HepG2 (cell line): Measurements from ENCODE around the gene TGFBR1.

Source experiments
- GABPB1 ChIP-seq: IDR thresholded peaks from 2 replicates; pipeline ENCODE4 v1.6.1; 2016; ENCODE audit warnings: mild to moderate bottlenecking, missing genetic modification reagents, moderate library complexity, missing compliant biosample characterization
- POLR2A ChIP-seq, 2 experiments: IDR thresholded peaks; 2 replicates each; pipeline ENCODE4 v1.6.1; 2011; ENCODE audit warnings: low read depth in 2 of 2, low read length in 2 of 2, mild to moderate bottlenecking in 1 of 2, moderate library complexity in 1 of 2; ENCODE audit not compliant: insufficient read depth in 1 of 2
- SATB2 ChIP-seq: sonication (generic); formaldehyde crosslinking; IDR thresholded peaks from 2 replicates; pipeline ENCODE4 v1.5.0; 2020; ENCODE audit warnings: missing genetic modification reagents
- SP1 ChIP-seq, 2 experiments: fragments of 450-650 bp in 1 of 2; sonication (generic) in 1 of 2; formaldehyde crosslinking in 1 of 2; IDR thresholded peaks; 2 replicates each; pipeline versions ENCODE4 v1.4.0 to v1.6.1; 2016 to 2020; ENCODE audit warnings: missing genetic modification reagents in 1 of 2
- TCF12 ChIP-seq, 2 experiments: fragments of 450-650 bp in 1 of 2; sonication (generic) in 1 of 2; formaldehyde crosslinking in 1 of 2; IDR thresholded peaks; 2 replicates each; pipeline versions ENCODE4 v1.6.1 to v1.8.0; 2017 to 2022; ENCODE audit warnings: antibody characterized with exemption in 1 of 2, mild to moderate bottlenecking in 1 of 2, missing genetic modification reagents in 1 of 2, moderate library complexity in 1 of 2
- ZNF530 ChIP-seq: sonication (generic); formaldehyde crosslinking; IDR thresholded peaks from 2 replicates; pipeline ENCODE4 v1.5.0; 2020; ENCODE audit warnings: low read depth, mild to moderate bottlenecking, missing genetic modification reagents
- ZNF614 ChIP-seq: IDR thresholded peaks from 2 replicates; pipeline ENCODE4 v1.6.1; 2018; ENCODE audit warnings: missing biosample characterization, missing genetic modification reagents, inconsistent platforms, borderline replicate concordance
- TF ChIP-seq, protein P1 (sequence below): sonication (generic); formaldehyde crosslinking; IDR thresholded peaks from 2 replicates; pipeline ENCODE4 v1.4.0; 2020; ENCODE audit warnings: missing genetic modification reagents
- TF ChIP-seq, protein P2 (sequence below): sonication (generic); formaldehyde crosslinking; IDR thresholded peaks from 2 replicates; pipeline ENCODE4 v1.4.0; 2020; ENCODE audit warnings: missing genetic modification reagents, mild to moderate bottlenecking, borderline replicate concordance

DNA sequence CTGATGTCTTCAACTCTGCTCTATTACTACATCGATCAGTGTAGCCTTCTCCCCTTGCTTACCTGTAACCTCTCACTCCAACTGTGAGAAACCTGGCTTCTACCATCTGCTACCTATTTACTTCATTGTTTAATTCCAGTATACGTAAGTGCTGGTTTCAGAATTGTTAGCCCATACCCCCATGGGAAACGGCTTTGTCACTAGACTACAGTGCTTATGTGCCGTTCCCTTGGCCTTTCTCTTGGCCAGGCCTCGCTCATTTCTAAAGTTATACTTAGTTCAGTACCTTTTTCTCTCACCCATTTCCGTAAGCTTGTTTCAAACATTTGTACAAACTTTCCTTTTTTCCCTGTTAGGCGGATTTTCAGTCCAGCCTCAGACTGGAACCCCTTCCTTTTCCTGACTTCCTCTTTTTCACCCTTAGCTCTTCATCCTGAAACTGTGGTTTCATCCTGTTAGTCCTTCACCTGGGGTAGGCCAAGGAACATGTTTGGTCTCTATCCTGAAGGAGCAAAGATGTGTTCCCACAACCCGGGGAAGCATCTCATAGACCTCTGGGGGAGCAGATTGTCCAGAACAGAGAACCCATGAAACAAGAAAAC is 95.1 kb downstream of the TGFBR1 start:
- TF ChIP-seq SATB2 (no peak), SP1 (IDR thresholded peaks at IDR 0.05) (no peak), SP1 (CRISPR knock-in tag; IDR thresholded peaks at IDR 0.05) (no peak), ZNF530 (CRISPR knock-in tag) (no peak), POLR2A (IDR thresholded peaks at IDR 0.05; ENCODE audit: insufficient read depth in 1 of 2, low read depth in 2 of 2, low read length in 2 of 2) (no peak), GABPB1 (CRISPR knock-in tag) (no peak), TCF12 (IDR thresholded peaks at IDR 0.05) (no peak), TCF12 (CRISPR knock-in tag; IDR thresholded peaks at IDR 0.05) (no peak), ZNF614 (CRISPR knock-in tag) (no peak)
- TF ChIP-seq, protein P1, sequence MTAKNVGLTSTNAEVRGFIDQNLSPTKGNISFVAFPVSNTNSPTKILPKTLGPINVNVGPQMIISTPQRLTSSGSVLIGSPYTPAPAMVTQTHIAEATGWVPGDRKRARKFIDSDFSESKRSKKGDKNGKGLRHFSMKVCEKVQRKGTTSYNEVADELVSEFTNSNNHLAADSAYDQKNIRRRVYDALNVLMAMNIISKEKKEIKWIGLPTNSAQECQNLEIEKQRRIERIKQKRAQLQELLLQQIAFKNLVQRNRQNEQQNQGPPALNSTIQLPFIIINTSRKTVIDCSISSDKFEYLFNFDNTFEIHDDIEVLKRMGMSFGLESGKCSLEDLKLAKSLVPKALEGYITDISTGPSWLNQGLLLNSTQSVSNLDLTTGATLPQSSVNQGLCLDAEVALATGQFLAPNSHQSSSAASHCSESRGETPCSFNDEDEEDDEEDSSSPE (CRISPR knock-in tag): no peak
- TF ChIP-seq, protein P2, sequence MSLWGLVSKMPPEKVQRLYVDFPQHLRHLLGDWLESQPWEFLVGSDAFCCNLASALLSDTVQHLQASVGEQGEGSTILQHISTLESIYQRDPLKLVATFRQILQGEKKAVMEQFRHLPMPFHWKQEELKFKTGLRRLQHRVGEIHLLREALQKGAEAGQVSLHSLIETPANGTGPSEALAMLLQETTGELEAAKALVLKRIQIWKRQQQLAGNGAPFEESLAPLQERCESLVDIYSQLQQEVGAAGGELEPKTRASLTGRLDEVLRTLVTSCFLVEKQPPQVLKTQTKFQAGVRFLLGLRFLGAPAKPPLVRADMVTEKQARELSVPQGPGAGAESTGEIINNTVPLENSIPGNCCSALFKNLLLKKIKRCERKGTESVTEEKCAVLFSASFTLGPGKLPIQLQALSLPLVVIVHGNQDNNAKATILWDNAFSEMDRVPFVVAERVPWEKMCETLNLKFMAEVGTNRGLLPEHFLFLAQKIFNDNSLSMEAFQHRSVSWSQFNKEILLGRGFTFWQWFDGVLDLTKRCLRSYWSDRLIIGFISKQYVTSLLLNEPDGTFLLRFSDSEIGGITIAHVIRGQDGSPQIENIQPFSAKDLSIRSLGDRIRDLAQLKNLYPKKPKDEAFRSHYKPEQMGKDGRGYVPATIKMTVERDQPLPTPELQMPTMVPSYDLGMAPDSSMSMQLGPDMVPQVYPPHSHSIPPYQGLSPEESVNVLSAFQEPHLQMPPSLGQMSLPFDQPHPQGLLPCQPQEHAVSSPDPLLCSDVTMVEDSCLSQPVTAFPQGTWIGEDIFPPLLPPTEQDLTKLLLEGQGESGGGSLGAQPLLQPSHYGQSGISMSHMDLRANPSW (CRISPR knock-in tag): no peak
